HuH-7.5 (cell line): ENCODE measurements around the gene BCAP31.
"Not testable (repeated sequence)": the region's sequence is repeated elsewhere in the genome, so short reads cannot be mapped to it uniquely, and the experiment has no call there.

Experiments
- DNase-seq: peaks from one replicate; pipeline ENCODE4 v3.0.0; 2011; ENCODE audit warnings: low spot score

BCAP31 gene

GRCh38 chrX:153694256-153694655 lies 29.9 kb downstream of the BCAP31 start:
- DNase-seq = not testable (repeated sequence)

- no peak for DNase-seq
Measured at GRCh38 chrX:153693216-153694086, 30.7 kb downstream of the BCAP31 start.

- DNase-seq = no peak
Measured at GRCh38 chrX:153692611-153693156, 31.5 kb downstream of the BCAP31 start.

GRCh38 chrX:153692003-153692402 lies 32.2 kb downstream of the BCAP31 start:
- DNase-seq = no peak

- not testable (repeated sequence) for DNase-seq
Measured at GRCh38 chrX:153691032-153691827, 33.0 kb downstream of the BCAP31 start.

- DNase-seq = no peak
Measured at GRCh38 chrX:153690466-153690865, 33.7 kb downstream of the BCAP31 start.

GRCh38 chrX:153689654-153690465 lies 34.3 kb downstream of the BCAP31 start:
- no peak for DNase-seq

GRCh38 chrX:153688911-153689590 lies 35.1 kb downstream of the BCAP31 start:
- no peak for DNase-seq

GRCh38 chrX:153688506-153688905 lies 35.7 kb downstream of the BCAP31 start:
- no peak for DNase-seq

- DNase-seq = no peak
Measured at GRCh38 chrX:153688071-153688470, 36.1 kb downstream of the BCAP31 start.

- peak; percentile 63 for DNase-seq
Measured at GRCh38 chrX:153687121-153688039, 36.8 kb downstream of the BCAP31 start, which contains the start of gene SLC6A8. Gene SLC6A8, plus strand, starts transcription at chrX:153687926. Its CDS starts 649 bp downstream, at chrX:153688575.

- no peak for DNase-seq
Measured at GRCh38 chrX:153686711-153687110, 37.5 kb downstream of the BCAP31 start.

- no peak for DNase-seq
Measured at GRCh38 chrX:153685751-153686696, 38.2 kb downstream of the BCAP31 start.

- no peak for DNase-seq
Measured at GRCh38 chrX:153685156-153685536, 39.0 kb downstream of the BCAP31 start.

- DNase-seq = no peak
Measured at GRCh38 chrX:153684467-153685155, 39.6 kb downstream of the BCAP31 start.

GRCh38 chrX:153683486-153683885 lies 40.7 kb downstream of the BCAP31 start:
- not testable (repeated sequence) for DNase-seq

GRCh38 chrX:153681175-153681574 lies 43.0 kb downstream of the BCAP31 start:
- no peak for DNase-seq

GRCh38 chrX:153674219-153674851 lies 49.9 kb downstream of the BCAP31 start:
- no peak for DNase-seq
